GM12878 (cell line): ENCODE measurements around the gene RARB. TPM values are rescaled to one million over a fixed set of nuclear protein-coding genes. Genes with fewer than 3 reads are reported as not detected.

Experiments used
- ATAC-seq: fragments of 200-7000 bp; cut with Tn5 transposase; 3 replicates; pipeline ENCODE4 v1.9.1; 2020; ENCODE audit warnings: mild to moderate bottlenecking, moderate library complexity
- BruUV-seq: library from RNA; stranded (reverse); fragments of 400-500 nt; replicated peaks from 2 replicates; lab custom pipeline; 2021; lab: Mats Ljungman, UMichigan
- CTCF ChIA-PET: fragments of 300-600 bp; sonication (Branson Sonifier 250); formaldehyde crosslinking; extraction: SDS; loops from one replicate; lab custom pipeline; 2021; ENCODE audit warnings: inconsistent platforms; lab: Yijun Ruan, JAX
- POLR2A ChIA-PET: fragments of 350-600 bp; formaldehyde crosslinking; extraction: SDS; loops from one replicate; lab custom pipeline; 2021; ENCODE audit warnings: inconsistent platforms; lab: Charles Lee
- RAD21 ChIA-PET: fragments of 300-600 bp; sonication (Branson Sonifier 250); formaldehyde crosslinking; loops from one replicate; lab custom pipeline; 2023; ENCODE audit warnings: antibody characterized with exemption; ENCODE audit not compliant: unreplicated experiment; lab: Charles Lee
- SMC1A ChIA-PET: fragments of 300-600 bp; sonication (Branson Sonifier 250); formaldehyde crosslinking; loops from one replicate; lab custom pipeline; 2023; ENCODE audit not compliant: unreplicated experiment, uncharacterized antibody; lab: Charles Lee
- DNase-seq: peaks from one replicate; pipeline ENCODE4 v3.0.0-alpha.2; 2011; ENCODE audit warnings: low read depth, low spot score
- FAIRE-seq: peaks from 3 replicates; lab custom pipeline; 2011; peaks lifted over from hg19 to GRCh38; lab: Jason Lieb, UNC
- H2AFZ ChIP-seq: 2 replicates; pipeline ENCODE4 v1.6.0; 2011; ENCODE audit warnings: low read depth, low read length, control low read depth; ENCODE audit not compliant: control insufficient read depth
- H3K27ac ChIP-seq: 2 replicates; pipeline ENCODE4 v1.5.1; 2011; ENCODE audit warnings: control low read depth; ENCODE audit not compliant: control insufficient read depth, insufficient read depth
- H3K27me3 ChIP-seq, 2 experiments: replicated peaks in 1 of 2; 2 replicates each; pipeline versions ENCODE4 v1.6.0 to v1.6.1; 2011; ENCODE audit warnings: low read length in 1 of 2; ENCODE audit not compliant: control insufficient read depth in 2 of 2, insufficient read depth in 2 of 2
- H3K36me3 ChIP-seq, 2 experiments: 2 replicates each; pipeline ENCODE4 v1.5.1; 2011; ENCODE audit warnings: low read length in 1 of 2; ENCODE audit not compliant: control insufficient read depth in 2 of 2, insufficient read depth in 2 of 2
- H3K4me1 ChIP-seq: 2 replicates; pipeline ENCODE4 v1.6.1; 2011; ENCODE audit warnings: mild to moderate bottlenecking, low read length, moderate library complexity, mixed read lengths; ENCODE audit not compliant: control insufficient read depth, insufficient read depth
- H3K4me2 ChIP-seq: 2 replicates; pipeline ENCODE4 v1.6.0; 2011; ENCODE audit warnings: control low read depth; ENCODE audit not compliant: control insufficient read depth, insufficient read depth
- H3K4me3 ChIP-seq: fragments of 200-600 bp; sonication (generic); 2 replicates; pipeline ENCODE4 v1.5.1; 2016
- H3K79me2 ChIP-seq: 2 replicates; pipeline ENCODE4 v1.6.0; 2011; ENCODE audit warnings: low read length; ENCODE audit not compliant: control insufficient read depth, insufficient read depth
- H3K9ac ChIP-seq: 2 replicates; pipeline ENCODE4 v1.8.0; 2011; ENCODE audit warnings: low read length, control low read depth, mixed read lengths; ENCODE audit not compliant: control insufficient read depth, insufficient read depth
- H3K9me3 ChIP-seq: replicated peaks from 3 replicates; pipeline ENCODE4 v1.5.1; 2011; ENCODE audit warnings: mild to moderate bottlenecking, low read length; ENCODE audit not compliant: control insufficient read depth, insufficient read depth
- H4K20me1 ChIP-seq: 2 replicates; pipeline ENCODE4 v1.6.0; 2011; ENCODE audit not compliant: control insufficient read depth, insufficient read depth
- ASH2L ChIP-seq: fragments of 300-600, 200-600 bp; sonication (generic); IDR thresholded peaks from 2 replicates; pipeline ENCODE4 v1.6.1; 2017; ENCODE audit warnings: low read depth, mild to moderate bottlenecking, borderline replicate concordance
- ATF7 ChIP-seq: fragments of 450-650 bp; IDR thresholded peaks from 2 replicates; pipeline ENCODE4 v1.6.1; 2016; ENCODE audit warnings: low read depth, mild to moderate bottlenecking
- BHLHE40 ChIP-seq, 2 experiments: fragments of 450-650 bp in 1 of 2; IDR thresholded peaks; 2 replicates each; pipeline ENCODE4 v1.6.1; 2011 to 2017; ENCODE audit warnings: low read depth in 2 of 2, borderline replicate concordance in 1 of 2, improper control_type of control experiment in 1 of 2, low read length in 1 of 2, mild to moderate bottlenecking in 1 of 2
- CHD1 ChIP-seq: IDR thresholded peaks from 2 replicates; pipeline ENCODE4 v1.6.1; 2012; ENCODE audit warnings: low read depth, low read length, improper control_type of control experiment
- CHD4 ChIP-seq: fragments of 200-600 bp; sonication (generic); IDR thresholded peaks from 2 replicates; pipeline ENCODE4 v1.6.1; 2016; ENCODE audit warnings: mild to moderate bottlenecking
- GATAD2B ChIP-seq: fragments of 450-650 bp; conservative IDR thresholded peaks from 2 replicates; pipeline ENCODE4 v1.6.1; 2017; ENCODE audit warnings: low read depth, mild to moderate bottlenecking, moderate library complexity
- IKZF1 ChIP-seq: fragments of 450-650 bp; conservative IDR thresholded peaks from 2 replicates; pipeline ENCODE4 v1.6.1; 2017; ENCODE audit warnings: antibody characterized with exemption, mild to moderate bottlenecking
- JUNB ChIP-seq: IDR thresholded peaks from 2 replicates; pipeline ENCODE4 v1.6.1; 2016; ENCODE audit warnings: antibody characterized with exemption, mild to moderate bottlenecking
- NR2C2 ChIP-seq: IDR thresholded peaks from 2 replicates; pipeline ENCODE4 v1.6.1; 2011; ENCODE audit warnings: borderline replicate concordance, low read depth; ENCODE audit not compliant: control insufficient read depth, insufficient read length
- SP1 ChIP-seq: IDR thresholded peaks from one replicate; pipeline ENCODE4 v1.6.1; 2011; ENCODE audit warnings: low read depth, low read length
- SREBF2 ChIP-seq: IDR thresholded peaks from 2 replicates; pipeline ENCODE4 v1.6.1; 2012; ENCODE audit warnings: mild to moderate bottlenecking, low read length
- STAT1 ChIP-seq: fragments of 450-650 bp; conservative IDR thresholded peaks from 2 replicates; pipeline ENCODE4 v1.6.1; 2014; ENCODE audit warnings: antibody characterized with exemption, mild to moderate bottlenecking
- STAT3 ChIP-seq: IDR thresholded peaks from 2 replicates; pipeline ENCODE4 v1.6.1; 2011; ENCODE audit warnings: low read depth, low read length, improper control_type of control experiment
- YY1 ChIP-seq: IDR thresholded peaks from 2 replicates; pipeline ENCODE4 v1.6.1; 2011; ENCODE audit warnings: low read depth, mild to moderate bottlenecking, low read length
- ZNF217 ChIP-seq: fragments of 450-650 bp; IDR thresholded peaks from 2 replicates; pipeline ENCODE4 v1.6.1; 2017; ENCODE audit warnings: antibody characterized with exemption, mild to moderate bottlenecking
- ZNF274 ChIP-seq: IDR thresholded peaks from one replicate; pipeline ENCODE4 v1.8.0; 2011; ENCODE audit not compliant: insufficient read length, insufficient read depth
- ZNF622 ChIP-seq: fragments of 450-650 bp; IDR thresholded peaks from 2 replicates; pipeline ENCODE4 v1.6.1; 2017; ENCODE audit warnings: mild to moderate bottlenecking, inconsistent platforms
- WGBS: methylation state at CpG from one replicate; pipeline ENCODE4 v1.1.6; 2016; ENCODE audit warnings: low lambda C conversion rate; ENCODE audit not compliant: insufficient replicate concordance, insufficient coverage; ENCODE audit errors: missing lambda C conversion rate; 5-methylcytosine and 5-hydroxymethylcytosine counted together
- in situ Hi-C: fragments of 300-500 bp; cut with MboI; formaldehyde crosslinking; loops from 9 replicates; pipeline ENCODE4 v1.14.3; 2018; ENCODE audit warnings: mixed read lengths
- intact Hi-C: fragments of 100-400 bp; cut with micrococcal nuclease; formaldehyde crosslinking; loops from one replicate; pipeline ENCODE4 v1.14.2; 2022; ENCODE audit not compliant: unreplicated experiment
- polyA plus RNA-seq, 11 experiments: library from polyadenylated mRNA; depleted of rRNA in 4 of 11; unstranded in 6 of 11; stranded (reverse) in 5 of 11; fragments of >200 nt; fragmentation: Nextera tagmentation in 4 of 11; fragmentation: Illumina TruSeq in 1 of 11; extraction: Ambion mirVana in 4 of 11; extraction: Trizol in 1 of 11; gene quantifications; 1 replicate in 1 of 11; 2 replicates in 10 of 11; pipeline versions ENCODE4 v1.2.1 to v1.2.3, GENCODE V29; 2011 to 2016; ENCODE audit warnings: inconsistent platforms in 2 of 11, missing spikeins in 2 of 11, low read depth in 1 of 11
- total RNA-seq, 4 experiments: library from RNA; depleted of rRNA in 3 of 4; stranded (reverse); fragments of >200 nt in 3 of 4; fragmentation: Illumina TruSeq in 1 of 4; extraction: Trizol in 1 of 4; gene quantifications; 2 replicates each; pipeline versions ENCODE4 v1.2.1 to v1.2.3, GENCODE V29; 2013 to 2021
- TF ChIP-seq, protein P1 (sequence below): IDR thresholded peaks from 2 replicates; pipeline ENCODE4 v1.6.1; 2012; ENCODE audit warnings: low read length, inconsistent platforms
- TF ChIP-seq, protein P2 (sequence below): fragments of 450-650 bp; IDR thresholded peaks from 2 replicates; pipeline ENCODE4 v1.6.1; 2017; ENCODE audit warnings: mild to moderate bottlenecking, moderate library complexity
- TF ChIP-seq, protein P3 (sequence below): fragments of 450-650 bp; IDR thresholded peaks from 2 replicates; pipeline ENCODE4 v1.6.1; 2016; ENCODE audit warnings: mild to moderate bottlenecking

Gene RARB
- total and polyA plus RNA-seq, 10 of the 15 experiments (the other 5 are each of a cell fraction or from before 2014, with no cell fraction given), result 0.05 to 0.06 TPM; not detected in 8

DNA sequence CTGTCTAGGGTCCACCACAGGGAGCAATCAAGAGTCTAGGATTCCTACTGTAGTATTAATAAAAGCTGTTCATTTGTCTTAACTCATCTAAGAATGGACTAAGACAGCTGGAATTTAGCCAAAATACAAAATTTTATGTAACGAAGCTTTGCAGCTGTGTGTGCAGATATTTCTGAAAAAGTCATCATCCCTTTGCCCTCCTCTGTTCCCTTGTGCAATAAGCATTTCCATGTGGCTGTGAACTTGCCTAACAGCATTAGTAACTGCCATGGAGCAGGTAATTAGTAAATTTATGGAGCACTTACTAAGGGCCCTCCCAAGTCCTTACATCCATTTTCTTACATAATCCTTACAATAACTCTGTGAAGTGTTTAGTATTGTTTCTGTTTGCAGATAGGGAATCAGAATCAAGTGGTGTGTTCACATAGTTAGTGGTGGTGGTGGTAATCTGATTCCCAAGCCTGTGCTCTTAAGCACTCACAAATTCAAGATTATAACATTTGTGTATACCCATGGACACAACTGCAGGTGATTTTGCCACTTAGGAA lies 114.5 kb downstream of the RARB start:
- CTCF ChIA-PET, result interaction anchor here (0.6 to 1.8 kb wide), 4 partner anchors 51 to 363 kb away, joined by 3 to 4 read pairs (median 3); no protein-coding TSS in a partner anchor

More for the DNA sequence above, 114.5 kb downstream of the RARB start:
- no peak overlapping the region for H2AFZ ChIP-seq
- H3K4me2 ChIP-seq, result no peak overlapping the region
- SMC1A ChIA-PET, result no interaction called here
- no peaks in the 10 kb centered on the region for H3K36me3 ChIP-seq
- H3K27me3 ChIP-seq, result peaks cover 0 to 7% of the 10 kb centered on the region in 2 experiments; a peak in 2 of 4 replicates
- no peak for DNase-seq
- H3K9ac ChIP-seq, result no peak overlapping the region
- BruUV-seq, result no TSS peak
- intact Hi-C loops, result no loop called here
- POLR2A ChIA-PET, result no interaction called here
- H3K79me2 ChIP-seq, result no peaks in the 10 kb centered on the region
- H4K20me1 ChIP-seq, result no peaks in the 10 kb centered on the region
- no peak overlapping the region for H3K27ac ChIP-seq
- WGBS, result 7% methylated on average over 1 of the region's 1 CpG
- no peaks in the 10 kb centered on the region for H3K4me1 ChIP-seq
- H3K4me3 ChIP-seq, result no peak overlapping the region
- FAIRE-seq, result no peak
- ATAC-seq, result no peak
- no peaks in the 10 kb centered on the region for H3K9me3 ChIP-seq
- TF ChIP-seq ASH2L, result no peak
- TF ChIP-seq ZNF274, result no peak
- TF ChIP-seq, protein P1, sequence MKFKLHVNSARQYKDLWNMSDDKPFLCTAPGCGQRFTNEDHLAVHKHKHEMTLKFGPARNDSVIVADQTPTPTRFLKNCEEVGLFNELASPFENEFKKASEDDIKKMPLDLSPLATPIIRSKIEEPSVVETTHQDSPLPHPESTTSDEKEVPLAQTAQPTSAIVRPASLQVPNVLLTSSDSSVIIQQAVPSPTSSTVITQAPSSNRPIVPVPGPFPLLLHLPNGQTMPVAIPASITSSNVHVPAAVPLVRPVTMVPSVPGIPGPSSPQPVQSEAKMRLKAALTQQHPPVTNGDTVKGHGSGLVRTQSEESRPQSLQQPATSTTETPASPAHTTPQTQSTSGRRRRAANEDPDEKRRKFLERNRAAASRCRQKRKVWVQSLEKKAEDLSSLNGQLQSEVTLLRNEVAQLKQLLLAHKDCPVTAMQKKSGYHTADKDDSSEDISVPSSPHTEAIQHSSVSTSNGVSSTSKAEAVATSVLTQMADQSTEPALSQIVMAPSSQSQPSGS, result no peak
- TF ChIP-seq, protein P2, sequence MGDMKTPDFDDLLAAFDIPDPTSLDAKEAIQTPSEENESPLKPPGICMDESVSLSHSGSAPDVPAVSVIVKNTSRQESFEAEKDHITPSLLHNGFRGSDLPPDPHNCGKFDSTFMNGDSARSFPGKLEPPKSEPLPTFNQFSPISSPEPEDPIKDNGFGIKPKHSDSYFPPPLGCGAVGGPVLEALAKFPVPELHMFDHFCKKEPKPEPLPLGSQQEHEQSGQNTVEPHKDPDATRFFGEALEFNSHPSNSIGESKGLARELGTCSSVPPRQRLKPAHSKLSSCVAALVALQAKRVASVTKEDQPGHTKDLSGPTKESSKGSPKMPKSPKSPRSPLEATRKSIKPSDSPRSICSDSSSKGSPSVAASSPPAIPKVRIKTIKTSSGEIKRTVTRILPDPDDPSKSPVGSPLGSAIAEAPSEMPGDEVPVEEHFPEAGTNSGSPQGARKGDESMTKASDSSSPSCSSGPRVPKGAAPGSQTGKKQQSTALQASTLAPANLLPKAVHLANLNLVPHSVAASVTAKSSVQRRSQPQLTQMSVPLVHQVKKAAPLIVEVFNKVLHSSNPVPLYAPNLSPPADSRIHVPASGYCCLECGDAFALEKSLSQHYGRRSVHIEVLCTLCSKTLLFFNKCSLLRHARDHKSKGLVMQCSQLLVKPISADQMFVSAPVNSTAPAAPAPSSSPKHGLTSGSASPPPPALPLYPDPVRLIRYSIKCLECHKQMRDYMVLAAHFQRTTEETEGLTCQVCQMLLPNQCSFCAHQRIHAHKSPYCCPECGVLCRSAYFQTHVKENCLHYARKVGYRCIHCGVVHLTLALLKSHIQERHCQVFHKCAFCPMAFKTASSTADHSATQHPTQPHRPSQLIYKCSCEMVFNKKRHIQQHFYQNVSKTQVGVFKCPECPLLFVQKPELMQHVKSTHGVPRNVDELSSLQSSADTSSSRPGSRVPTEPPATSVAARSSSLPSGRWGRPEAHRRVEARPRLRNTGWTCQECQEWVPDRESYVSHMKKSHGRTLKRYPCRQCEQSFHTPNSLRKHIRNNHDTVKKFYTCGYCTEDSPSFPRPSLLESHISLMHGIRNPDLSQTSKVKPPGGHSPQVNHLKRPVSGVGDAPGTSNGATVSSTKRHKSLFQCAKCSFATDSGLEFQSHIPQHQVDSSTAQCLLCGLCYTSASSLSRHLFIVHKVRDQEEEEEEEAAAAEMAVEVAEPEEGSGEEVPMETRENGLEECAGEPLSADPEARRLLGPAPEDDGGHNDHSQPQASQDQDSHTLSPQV, result no peak
- TF ChIP-seq ZNF217, result no peak
- TF ChIP-seq STAT3, result no peak
- no peak for TF ChIP-seq JUNB
- no peak for TF ChIP-seq CHD1
- TF ChIP-seq, protein P3, sequence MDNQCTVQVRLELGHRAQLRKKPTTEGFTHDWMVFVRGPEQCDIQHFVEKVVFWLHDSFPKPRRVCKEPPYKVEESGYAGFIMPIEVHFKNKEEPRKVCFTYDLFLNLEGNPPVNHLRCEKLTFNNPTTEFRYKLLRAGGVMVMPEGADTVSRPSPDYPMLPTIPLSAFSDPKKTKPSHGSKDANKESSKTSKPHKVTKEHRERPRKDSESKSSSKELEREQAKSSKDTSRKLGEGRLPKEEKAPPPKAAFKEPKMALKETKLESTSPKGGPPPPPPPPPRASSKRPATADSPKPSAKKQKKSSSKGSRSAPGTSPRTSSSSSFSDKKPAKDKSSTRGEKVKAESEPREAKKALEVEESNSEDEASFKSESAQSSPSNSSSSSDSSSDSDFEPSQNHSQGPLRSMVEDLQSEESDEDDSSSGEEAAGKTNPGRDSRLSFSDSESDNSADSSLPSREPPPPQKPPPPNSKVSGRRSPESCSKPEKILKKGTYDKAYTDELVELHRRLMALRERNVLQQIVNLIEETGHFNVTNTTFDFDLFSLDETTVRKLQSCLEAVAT, result no peak
- no peak for TF ChIP-seq IKZF1
- no peak for TF ChIP-seq SREBF2
- TF ChIP-seq SP1, result no peak
- TF ChIP-seq ATF7, result no peak
- TF ChIP-seq ZNF622, result no peak
- no peak for TF ChIP-seq YY1
- TF ChIP-seq BHLHE40 (IDR thresholded peaks at IDR 0.05; ENCODE audit: borderline replicate concordance in 1 of 2, low read depth in 2 of 2, low read length in 1 of 2), result no peak
- TF ChIP-seq GATAD2B, result no peak
- TF ChIP-seq STAT1, result no peak
- TF ChIP-seq NR2C2, result no peak
- no peak for TF ChIP-seq CHD4
- RAD21 ChIA-PET, result no interaction called here
- in situ Hi-C loops, result no loop called here
